ENCODE results near the gene NEURL4. TPM values are rescaled to one million over a fixed set of nuclear protein-coding genes. Genes with fewer than 3 reads are reported as not detected.
"Not testable (repeated sequence)": the region's sequence is repeated elsewhere in the genome, so short reads cannot be mapped to it uniquely, and the experiment has no call there.

Gene NEURL4
- total RNA-seq, 1 experiment from 2014 or later = 21.4 TPM

DNA sequence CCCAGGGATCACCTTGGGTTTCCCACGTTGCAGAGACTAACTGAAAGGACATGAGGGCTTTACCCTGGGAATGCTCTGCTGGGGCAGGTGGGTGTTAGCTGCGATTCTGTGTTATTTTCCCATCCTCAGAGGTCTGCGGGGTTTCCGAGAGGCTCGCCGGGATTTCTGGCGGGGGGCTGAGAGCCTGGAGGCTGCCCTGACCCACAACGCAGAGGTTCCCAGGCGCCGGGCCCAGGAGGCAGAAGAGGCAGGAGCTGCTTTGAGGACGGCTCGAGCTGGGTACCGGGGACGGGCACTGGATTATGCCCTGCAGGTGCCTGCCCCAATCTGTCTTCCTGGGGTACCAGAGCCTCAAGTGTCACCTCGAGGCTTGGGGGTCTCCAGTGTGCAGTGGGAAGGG is 14.1 kb upstream of the NEURL4 start:
- no peak overlapping the region for H3K9ac ChIP-seq (ENCODE audit: low read length)

DNA sequence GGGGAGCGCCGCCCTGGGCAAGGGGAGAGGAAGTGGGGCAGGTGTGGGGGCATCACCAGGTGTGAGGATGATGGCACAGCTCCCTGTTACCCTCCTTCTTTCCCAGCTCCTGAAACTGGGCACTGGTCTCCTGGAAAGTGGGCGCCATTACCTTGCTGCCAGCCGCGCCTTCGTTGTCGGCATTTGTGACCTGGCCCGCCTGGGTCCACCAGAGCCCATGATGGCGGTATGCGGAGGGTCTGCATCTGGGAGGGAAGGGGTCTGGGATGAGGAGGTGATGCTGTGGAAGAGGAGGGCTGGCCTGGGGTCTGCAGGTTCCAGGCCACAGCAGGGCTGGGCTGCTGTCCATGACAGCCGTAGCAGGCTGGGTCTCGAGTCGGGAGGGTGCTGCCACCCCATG is 12.7 kb upstream of the NEURL4 start:
- TF ChIP-seq EZH2phosphoT487 (IDR thresholded peaks at IDR 0.05; ENCODE audit: borderline replicate concordance, low read length) = no peak
- TF ChIP-seq, protein P1, sequence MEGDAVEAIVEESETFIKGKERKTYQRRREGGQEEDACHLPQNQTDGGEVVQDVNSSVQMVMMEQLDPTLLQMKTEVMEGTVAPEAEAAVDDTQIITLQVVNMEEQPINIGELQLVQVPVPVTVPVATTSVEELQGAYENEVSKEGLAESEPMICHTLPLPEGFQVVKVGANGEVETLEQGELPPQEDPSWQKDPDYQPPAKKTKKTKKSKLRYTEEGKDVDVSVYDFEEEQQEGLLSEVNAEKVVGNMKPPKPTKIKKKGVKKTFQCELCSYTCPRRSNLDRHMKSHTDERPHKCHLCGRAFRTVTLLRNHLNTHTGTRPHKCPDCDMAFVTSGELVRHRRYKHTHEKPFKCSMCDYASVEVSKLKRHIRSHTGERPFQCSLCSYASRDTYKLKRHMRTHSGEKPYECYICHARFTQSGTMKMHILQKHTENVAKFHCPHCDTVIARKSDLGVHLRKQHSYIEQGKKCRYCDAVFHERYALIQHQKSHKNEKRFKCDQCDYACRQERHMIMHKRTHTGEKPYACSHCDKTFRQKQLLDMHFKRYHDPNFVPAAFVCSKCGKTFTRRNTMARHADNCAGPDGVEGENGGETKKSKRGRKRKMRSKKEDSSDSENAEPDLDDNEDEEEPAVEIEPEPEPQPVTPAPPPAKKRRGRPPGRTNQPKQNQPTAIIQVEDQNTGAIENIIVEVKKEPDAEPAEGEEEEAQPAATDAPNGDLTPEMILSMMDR (conservative IDR thresholded peaks at IDR 0.05; ENCODE audit: low read depth, low read length) = no peak
- TF ChIP-seq EZH2 (IDR thresholded peaks at IDR 0.05; ENCODE audit: low read length, unreplicated experiment) = no peak

More for the DNA sequence above, 14.1 kb upstream of the NEURL4 start:
- Histone ChIP-seq H2AFZ (ENCODE audit: low read length) (no peak overlapping the region), H3K36me3 (ENCODE audit: low read depth, low read length) (no peaks in the 10 kb centered on the region), H3K4me1 (ENCODE audit: insufficient read depth, low read length) (no peaks in the 10 kb centered on the region), H4K20me1 (ENCODE audit: low read length) (no peaks in the 10 kb centered on the region), H3F3A (ENCODE audit: low read length, unreplicated experiment) (no peaks in the 10 kb centered on the region), H3K27me3 (ENCODE audit: low read length) (no peaks in the 10 kb centered on the region), H3K9me3 (ENCODE audit: low read length) (no peaks in the 10 kb centered on the region), H3K4me2 (ENCODE audit: low read length) (no peak overlapping the region), H3K4me3 (ENCODE audit: low read length) (no peak overlapping the region), H3K27ac (ENCODE audit: low read length) (no peak overlapping the region), H3K9me2 (replicated peaks; ENCODE audit: low read length) (no peaks in the 10 kb centered on the region), H3K79me2 (ENCODE audit: low read length) (no peaks in the 10 kb centered on the region)
- no TSS peak for BruUV-seq (replicated peaks)
- intact Hi-C loops (cut with micrococcal nuclease) = no loop called here
- ChIA-PET CTCF (interaction anchor here (0.6 kb wide), 1 partner anchor 180 kb away, joined by 4 read pairs; no protein-coding TSS in a partner anchor), POLR2A (ENCODE audit: unreplicated experiment) (no interaction called here)
- ATAC-seq = no peak
- TF ChIP-seq EZH2 (IDR thresholded peaks at IDR 0.05; ENCODE audit: low read length, unreplicated experiment) = no peak
- TF ChIP-seq EZH2phosphoT487 (IDR thresholded peaks at IDR 0.05; ENCODE audit: borderline replicate concordance, low read length) = no peak
- TF ChIP-seq, protein P1 (conservative IDR thresholded peaks at IDR 0.05; ENCODE audit: low read depth, low read length) = no peak
- no peak for DNase-seq

DNA sequence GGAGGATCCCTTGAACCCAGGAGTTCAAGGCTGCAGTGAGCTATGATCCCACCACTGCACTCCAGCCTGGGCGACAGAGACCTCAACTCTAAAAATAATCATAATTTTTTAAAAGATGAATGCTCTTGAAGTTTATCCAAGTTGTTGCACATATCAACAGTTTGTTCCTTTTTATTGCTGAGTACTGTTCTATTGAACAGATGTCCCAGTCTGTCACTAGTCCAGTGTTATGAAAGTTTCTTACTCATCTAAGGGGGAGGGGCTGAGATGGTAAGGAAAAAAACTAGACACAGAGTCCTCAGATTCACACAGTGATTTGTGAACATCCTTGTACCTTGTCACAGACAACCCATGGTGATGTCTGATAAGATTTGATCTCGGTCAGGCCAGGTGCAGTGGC is 11.0 kb upstream of the NEURL4 start:
- H3K9me2 ChIP-seq (replicated peaks; ENCODE audit: low read length) = no peaks in the 10 kb centered on the region
- no peaks in the 10 kb centered on the region for H3K27me3 ChIP-seq (ENCODE audit: low read length)
- H4K20me1 ChIP-seq (ENCODE audit: low read length) = no peaks in the 10 kb centered on the region
- POLR2A ChIA-PET (ENCODE audit: unreplicated experiment) = no interaction called here
- intact Hi-C loops (cut with micrococcal nuclease) = no loop called here
- H3K27ac ChIP-seq (ENCODE audit: low read length) = no peak overlapping the region
- H3K79me2 ChIP-seq (ENCODE audit: low read length) = no peaks in the 10 kb centered on the region
- TF ChIP-seq EZH2 (IDR thresholded peaks at IDR 0.05; ENCODE audit: low read length, unreplicated experiment) (no peak), EZH2phosphoT487 (IDR thresholded peaks at IDR 0.05; ENCODE audit: borderline replicate concordance, low read length) (no peak)
- TF ChIP-seq, protein P1 (conservative IDR thresholded peaks at IDR 0.05; ENCODE audit: low read depth, low read length) = no peak
- H3K36me3 ChIP-seq (ENCODE audit: low read depth, low read length) = no peaks in the 10 kb centered on the region
- H3F3A ChIP-seq (ENCODE audit: low read length, unreplicated experiment) = no peaks in the 10 kb centered on the region
- H3K4me2 ChIP-seq (ENCODE audit: low read length) = no peak overlapping the region
- ATAC-seq (no peak), DNase-seq (peak; percentile 19)
- H3K4me3 ChIP-seq (ENCODE audit: low read length) = no peak overlapping the region
- H3K9ac ChIP-seq (ENCODE audit: low read length) = no peak overlapping the region
- no peaks in the 10 kb centered on the region for H3K4me1 ChIP-seq (ENCODE audit: insufficient read depth, low read length)
- H2AFZ ChIP-seq (ENCODE audit: low read length) = no peak overlapping the region
- H3K9me3 ChIP-seq (ENCODE audit: low read length) = no peaks in the 10 kb centered on the region
- CTCF ChIA-PET = no interaction called here
- no TSS peak for BruUV-seq (replicated peaks)

More for the DNA sequence above, 12.7 kb upstream of the NEURL4 start:
- intact Hi-C loops (cut with micrococcal nuclease) = no loop called here
- CTCF ChIA-PET = no interaction called here
- Histone ChIP-seq H3K9me3 (ENCODE audit: low read length) (no peaks in the 10 kb centered on the region), H3K36me3 (ENCODE audit: low read depth, low read length) (no peaks in the 10 kb centered on the region), H2AFZ (ENCODE audit: low read length) (no peak overlapping the region), H3F3A (ENCODE audit: low read length, unreplicated experiment) (no peaks in the 10 kb centered on the region), H3K27ac (ENCODE audit: low read length) (no peak overlapping the region), H3K4me3 (ENCODE audit: low read length) (no peak overlapping the region), H3K79me2 (ENCODE audit: low read length) (no peaks in the 10 kb centered on the region), H3K27me3 (ENCODE audit: low read length) (no peaks in the 10 kb centered on the region), H3K9ac (ENCODE audit: low read length) (no peak overlapping the region), H4K20me1 (ENCODE audit: low read length) (no peaks in the 10 kb centered on the region), H3K4me2 (ENCODE audit: low read length) (no peak overlapping the region), H3K9me2 (replicated peaks; ENCODE audit: low read length) (no peaks in the 10 kb centered on the region), H3K4me1 (ENCODE audit: insufficient read depth, low read length) (no peaks in the 10 kb centered on the region)
- DNase-seq = no peak
- no TSS peak for BruUV-seq (replicated peaks)
- POLR2A ChIA-PET (ENCODE audit: unreplicated experiment) = interaction anchor here (0.6 kb wide), 1 partner anchor 283 kb away, joined by 3 read pairs; no protein-coding TSS in a partner anchor
- ATAC-seq = no peak

DNA sequence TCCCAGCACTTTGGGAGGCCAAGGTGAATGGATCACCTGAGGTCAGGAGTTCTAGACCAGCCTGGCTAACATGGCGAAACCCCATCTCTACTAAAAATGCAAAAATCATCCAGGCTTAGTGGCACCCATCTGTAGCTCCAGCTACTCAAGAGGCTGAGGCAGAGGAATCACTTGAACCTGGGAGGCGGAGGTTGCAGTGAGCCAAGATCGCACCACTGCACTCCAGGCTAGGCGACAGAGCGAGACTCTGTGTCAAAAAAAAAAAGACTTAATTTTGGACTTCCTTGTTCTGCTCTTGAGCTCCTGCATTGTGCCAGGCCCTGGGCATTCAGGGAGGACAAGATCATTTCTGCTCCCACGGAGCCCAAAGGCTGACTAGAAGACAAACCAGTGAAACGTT is 8.5 kb upstream of the NEURL4 start:
- POLR2A ChIA-PET (ENCODE audit: unreplicated experiment); H3K9me3 ChIP-seq (ENCODE audit: low read length); CTCF ChIA-PET; H4K20me1 ChIP-seq (ENCODE audit: low read length); ATAC-seq; H2AFZ ChIP-seq (ENCODE audit: low read length); H3F3A ChIP-seq (ENCODE audit: low read length, unreplicated experiment); BruUV-seq (replicated peaks); H3K27me3 ChIP-seq (ENCODE audit: low read length); H3K36me3 ChIP-seq (ENCODE audit: low read depth, low read length); H3K4me2 ChIP-seq (ENCODE audit: low read length); DNase-seq; H3K79me2 ChIP-seq (ENCODE audit: low read length); H3K4me1 ChIP-seq (ENCODE audit: insufficient read depth, low read length); H3K9ac ChIP-seq (ENCODE audit: low read length); H3K4me3 ChIP-seq (ENCODE audit: low read length); intact Hi-C loops (cut with micrococcal nuclease); H3K27ac ChIP-seq (ENCODE audit: low read length); H3K9me2 ChIP-seq (replicated peaks; ENCODE audit: low read length): not testable (repeated sequence)
